Measurements from ENCODE around the gene ZNF625.
"Not testable (repeated sequence)": the region's sequence is repeated elsewhere in the genome, so short reads cannot be mapped to it uniquely, and the experiment has no call there.

GRCh38 chr19:12103909-12104308 lies 52.6 kb downstream of the ZNF625 start:
- not testable (repeated sequence) for TF ChIP-seq CTCF (IDR thresholded peaks at IDR 0.05; ENCODE audit: insufficient read depth, low read length, poor library complexity, severe bottlenecking); EZH2phosphoT487 (conservative IDR thresholded peaks at IDR 0.05; ENCODE audit: low read length)

Data from SU-DHL-6 (cell line).